Skeletal muscle tissue (tissue), 4 donors: Measurements from ENCODE around the gene DYNC1I1. TPM values are rescaled to one million over a fixed set of nuclear protein-coding genes. Genes with fewer than 3 reads are reported as not detected.

Experiments used
- H3K27ac ChIP-seq: one replicate; pipeline ENCODE4 v1.7.0; 2013; ENCODE audit warnings: mild to moderate bottlenecking, low read depth, low read length, inconsistent platforms
- H3K27me3 ChIP-seq, 3 donors: one replicate each; pipeline ENCODE4 v1.7.0; 2013; ENCODE audit warnings: low read length in 3 of 3; ENCODE audit not compliant: control insufficient read depth in 3 of 3, insufficient read depth in 3 of 3
- H3K36me3 ChIP-seq, 3 donors: one replicate each; pipeline ENCODE4 v1.7.0; 2013; ENCODE audit warnings: low read length in 3 of 3; ENCODE audit not compliant: control insufficient read depth in 3 of 3, insufficient read depth in 3 of 3
- H3K4me1 ChIP-seq, 3 donors: one replicate each; pipeline ENCODE4 v1.7.0; 2013; ENCODE audit warnings: low read length in 3 of 3, mild to moderate bottlenecking in 3 of 3; ENCODE audit not compliant: control insufficient read depth in 3 of 3, insufficient read depth in 3 of 3
- H3K4me3 ChIP-seq, 3 donors: one replicate each; pipeline ENCODE4 v1.7.0; 2013; ENCODE audit warnings: low read length in 3 of 3
- H3K9ac ChIP-seq, 3 donors: one replicate each; pipeline ENCODE4 v1.7.0; 2013; ENCODE audit warnings: low read length in 3 of 3, mild to moderate bottlenecking in 3 of 3, moderate library complexity in 2 of 3, low read depth in 1 of 3
- H3K9me3 ChIP-seq, 3 donors: one replicate each; pipeline ENCODE4 v1.7.0; 2013; ENCODE audit warnings: low read length in 3 of 3; ENCODE audit not compliant: control insufficient read depth in 3 of 3
- total RNA-seq: library from RNA; depleted of rRNA; stranded (reverse); fragments of >200 nt; gene quantifications from one replicate; pipeline ENCODE4 v1.2.3, GENCODE V29; 2014
- donor health status: Osteomylitis.

Gene DYNC1I1
- total RNA-seq, 1 donor from 2014 or later: 1.6 TPM

DNA sequence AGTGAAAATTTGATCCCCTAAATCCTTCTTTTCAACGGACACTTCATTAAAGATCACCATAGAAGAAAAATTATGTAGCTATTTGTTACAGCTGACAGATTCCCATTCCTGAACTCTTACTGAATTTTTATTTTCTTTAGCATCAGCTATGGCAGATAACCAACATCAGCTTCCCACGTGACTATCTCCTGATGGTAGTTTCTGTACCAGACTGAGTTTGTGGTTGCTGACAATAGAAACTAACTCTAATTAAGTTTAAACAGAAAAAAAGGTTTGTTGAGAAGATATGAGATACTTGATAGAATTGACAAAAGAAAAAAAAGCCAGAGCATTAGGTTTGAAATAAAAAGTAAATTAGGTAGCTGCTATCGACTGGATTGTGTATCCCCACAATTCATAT, 101.8 kb downstream of the DYNC1I1 start:
- Histone ChIP-seq H3K27ac (no peak overlapping the region), H3K4me3 (no peak overlapping the region), H3K9me3 (no peaks in the 10 kb centered on the region), H3K27me3 (no peaks in the 10 kb centered on the region), H3K36me3 (no peaks in the 10 kb centered on the region), H3K9ac (no peak overlapping the region), H3K4me1 (peaks cover 0 to 5% (median 3%) of the 10 kb centered on the region in 3 donors)

- H3K27ac ChIP-seq: no peak overlapping the region
- no peak overlapping the region for H3K4me3 ChIP-seq
- H3K27me3 ChIP-seq: no peaks in the 10 kb centered on the region
- H3K9ac ChIP-seq: no peak overlapping the region
- no peaks in the 10 kb centered on the region for H3K9me3 ChIP-seq
- peaks cover 0 to 5% (median 3%) of the 10 kb centered on the region in 3 donors for H3K4me1 ChIP-seq
- no peaks in the 10 kb centered on the region for H3K36me3 ChIP-seq
Measured at GRCh38 chr7:95874541-95875265, 102.3 kb downstream of the DYNC1I1 start.

- H3K27ac ChIP-seq: no peak overlapping the region
- no peaks in the 10 kb centered on the region for H3K36me3 ChIP-seq
- H3K9me3 ChIP-seq: no peaks in the 10 kb centered on the region
- H3K4me3 ChIP-seq: no peak overlapping the region
- no peaks in the 10 kb centered on the region for H3K27me3 ChIP-seq
- H3K4me1 ChIP-seq: peaks cover 0 to 5% (median 3%) of the 10 kb centered on the region in 3 donors
- no peak overlapping the region for H3K9ac ChIP-seq
Measured at GRCh38 chr7:95875519-95875918, 103.2 kb downstream of the DYNC1I1 start.

DNA sequence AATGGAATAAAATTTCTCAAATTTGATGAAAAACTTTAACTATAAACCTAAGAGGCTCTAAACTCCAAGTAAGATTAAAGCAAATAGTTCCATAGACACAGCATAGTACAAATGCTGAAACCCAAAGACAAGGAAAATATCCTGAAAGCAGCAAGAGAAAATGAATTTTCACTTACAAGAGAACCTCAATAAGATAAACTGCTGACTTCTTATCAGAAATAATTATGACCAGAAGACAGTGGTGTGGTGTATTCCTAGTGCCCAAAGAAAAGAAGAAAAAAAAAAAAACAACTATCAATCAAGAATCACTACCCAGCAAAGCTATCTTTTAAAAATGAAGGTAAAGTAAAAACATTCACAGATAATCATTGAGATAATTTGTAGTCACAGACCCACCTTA, 106.3 kb downstream of the DYNC1I1 start:
- H3K9me3 ChIP-seq: no peaks in the 10 kb centered on the region
- H3K4me3 ChIP-seq: no peak overlapping the region
- no peaks in the 10 kb centered on the region for H3K36me3 ChIP-seq
- no peaks in the 10 kb centered on the region for H3K27me3 ChIP-seq
- peaks cover 0 to 5% (median 3%) of the 10 kb centered on the region in 3 donors for H3K4me1 ChIP-seq
- H3K9ac ChIP-seq: no peak overlapping the region
- no peak overlapping the region for H3K27ac ChIP-seq

DNA sequence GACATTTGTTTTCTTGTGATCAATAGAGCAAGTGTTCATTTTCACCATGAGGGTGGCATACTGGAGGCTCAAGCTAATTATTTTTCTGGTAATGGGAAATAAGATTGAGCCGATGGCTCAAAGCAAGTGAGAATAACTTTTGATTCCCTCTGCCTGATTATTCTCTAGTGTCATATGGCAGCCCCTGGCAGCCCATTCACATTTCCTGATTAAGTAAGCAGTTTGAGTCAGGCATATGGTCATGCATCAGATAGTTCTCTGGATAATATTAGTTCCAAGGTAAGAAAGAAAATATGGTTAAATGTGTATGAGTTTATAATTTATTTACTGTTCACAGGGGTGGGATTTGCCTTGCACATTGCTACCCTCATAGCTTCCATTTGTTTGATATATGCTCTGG, 109.2 kb downstream of the DYNC1I1 start:
- no peak overlapping the region for H3K4me3 ChIP-seq
- H3K36me3 ChIP-seq: no peaks in the 10 kb centered on the region
- no peaks in the 10 kb centered on the region for H3K27me3 ChIP-seq

GRCh38 chr7:95883217-95883616, 110.9 kb downstream of the DYNC1I1 start:
- Histone ChIP-seq H3K27me3 (no peaks in the 10 kb centered on the region), H3K27ac (no peak overlapping the region), H3K4me3 (no peak overlapping the region), H3K9ac (no peak overlapping the region), H3K36me3 (no peaks in the 10 kb centered on the region), H3K9me3 (no peaks in the 10 kb centered on the region), H3K4me1 (no peaks in the 10 kb centered on the region)

More for the DNA sequence above, 109.2 kb downstream of the DYNC1I1 start:
- Histone ChIP-seq H3K9me3 (no peaks in the 10 kb centered on the region), H3K27ac (no peak overlapping the region), H3K4me1 (no peaks in the 10 kb centered on the region), H3K9ac (no peak overlapping the region)

DNA sequence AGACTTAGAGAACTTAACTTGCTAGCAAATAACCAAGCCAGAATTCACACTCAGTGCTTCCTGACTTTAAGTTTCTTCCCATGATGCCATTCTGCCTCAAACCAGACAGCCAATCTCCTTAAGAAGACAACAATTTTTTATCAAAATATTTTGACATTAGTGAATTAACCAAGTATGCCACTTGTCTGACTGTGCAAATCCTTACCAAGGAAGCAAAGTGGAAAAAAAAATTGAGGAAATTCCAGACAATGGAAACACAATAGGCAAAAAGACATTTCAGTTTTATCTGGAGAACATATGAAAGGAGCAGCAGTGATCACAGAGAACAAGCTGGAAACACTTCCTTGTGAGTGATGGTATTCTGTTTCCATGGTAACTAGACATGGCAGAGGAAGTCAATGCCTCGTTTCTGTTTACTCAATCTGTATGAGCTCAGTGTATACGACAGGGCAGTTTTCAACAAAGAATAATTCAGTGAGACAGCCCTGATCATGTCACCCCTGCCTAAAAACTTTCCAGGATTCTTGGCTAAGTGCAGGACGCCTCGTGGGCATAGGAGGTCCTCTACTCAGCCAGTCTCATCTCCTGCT, 114.2 kb downstream of the DYNC1I1 start:
- Histone ChIP-seq H3K36me3 (no peaks in the 10 kb centered on the region), H3K27ac (no peak overlapping the region), H3K4me1 (no peaks in the 10 kb centered on the region), H3K9me3 (no peaks in the 10 kb centered on the region), H3K9ac (no peak overlapping the region), H3K27me3 (no peaks in the 10 kb centered on the region), H3K4me3 (no peak overlapping the region)

DNA sequence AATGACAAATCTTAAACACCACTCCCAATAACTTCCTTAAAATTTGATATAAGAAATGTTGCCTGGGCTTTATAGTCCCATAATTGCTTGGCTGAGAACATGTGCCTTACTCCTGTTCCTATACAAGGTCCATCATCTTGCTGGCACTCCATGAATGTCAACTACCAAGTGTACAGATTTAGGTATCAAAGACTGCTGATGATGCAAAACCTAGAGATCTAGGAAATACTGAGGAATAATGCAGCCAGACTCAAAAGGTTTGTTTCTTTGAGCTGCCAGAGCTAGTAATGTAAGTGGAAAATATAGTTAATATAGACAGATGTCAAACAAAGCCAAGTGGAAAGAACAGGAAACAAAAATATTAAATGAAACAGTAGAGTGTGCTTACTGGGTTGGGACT, 121.1 kb downstream of the DYNC1I1 start:
- no peaks in the 10 kb centered on the region for H3K4me1 ChIP-seq
- H3K27me3 ChIP-seq: no peaks in the 10 kb centered on the region
- no peak overlapping the region for H3K9ac ChIP-seq
- no peak overlapping the region for H3K4me3 ChIP-seq
- no peaks in the 10 kb centered on the region for H3K36me3 ChIP-seq
- H3K27ac ChIP-seq: no peak overlapping the region
- no peaks in the 10 kb centered on the region for H3K9me3 ChIP-seq

GRCh38 chr7:95897557-95898251, 125.3 kb downstream of the DYNC1I1 start:
- Histone ChIP-seq H3K4me3 (no peak overlapping the region), H3K4me1 (no peaks in the 10 kb centered on the region), H3K9ac (no peak overlapping the region), H3K9me3 (no peaks in the 10 kb centered on the region), H3K27ac (no peak overlapping the region), H3K27me3 (no peaks in the 10 kb centered on the region), H3K36me3 (no peaks in the 10 kb centered on the region)

GRCh38 chr7:95899919-95900513, 127.7 kb downstream of the DYNC1I1 start:
- no peaks in the 10 kb centered on the region for H3K36me3 ChIP-seq
- no peak overlapping the region for H3K27ac ChIP-seq
- H3K27me3 ChIP-seq: no peaks in the 10 kb centered on the region
- no peak overlapping the region for H3K4me3 ChIP-seq
- no peaks in the 10 kb centered on the region for H3K4me1 ChIP-seq
- H3K9me3 ChIP-seq: no peaks in the 10 kb centered on the region
- no peak overlapping the region for H3K9ac ChIP-seq
